Adipocyte (in vitro differentiated cells): ENCODE data around the gene EDAR.

Experiments
- DNase-seq: peaks from one replicate; pipeline ENCODE4 v3.0.0-alpha.2; 2015; ENCODE audit warnings: low read depth
- H3K27me3 ChIP-seq: replicated peaks from 2 replicates; pipeline ENCODE4 v1.7.0; 2013; ENCODE audit warnings: mild to moderate bottlenecking, low read length, moderate library complexity; ENCODE audit not compliant: control insufficient read depth, insufficient read depth
- H3K36me3 ChIP-seq: 2 replicates; pipeline ENCODE4 v1.7.0; 2013; ENCODE audit warnings: low read length, mild to moderate bottlenecking, moderate library complexity; ENCODE audit not compliant: control insufficient read depth, insufficient read depth, severe bottlenecking
- H3K4me1 ChIP-seq: 2 replicates; pipeline ENCODE4 v1.7.0; 2013; ENCODE audit warnings: mild to moderate bottlenecking, low read length, moderate library complexity; ENCODE audit not compliant: control insufficient read depth, insufficient read depth
- H3K4me3 ChIP-seq: 2 replicates; pipeline ENCODE4 v1.7.0; 2013; ENCODE audit warnings: mild to moderate bottlenecking, low read length, moderate library complexity
- H3K9ac ChIP-seq: 2 replicates; pipeline ENCODE4 v1.7.0; 2013; ENCODE audit warnings: mild to moderate bottlenecking, low read length, moderate library complexity
- H3K9me3 ChIP-seq: 2 replicates; pipeline ENCODE4 v1.7.0; 2013; ENCODE audit warnings: mild to moderate bottlenecking, low read length, moderate library complexity; ENCODE audit not compliant: control insufficient read depth

The EDAR gene

DNA sequence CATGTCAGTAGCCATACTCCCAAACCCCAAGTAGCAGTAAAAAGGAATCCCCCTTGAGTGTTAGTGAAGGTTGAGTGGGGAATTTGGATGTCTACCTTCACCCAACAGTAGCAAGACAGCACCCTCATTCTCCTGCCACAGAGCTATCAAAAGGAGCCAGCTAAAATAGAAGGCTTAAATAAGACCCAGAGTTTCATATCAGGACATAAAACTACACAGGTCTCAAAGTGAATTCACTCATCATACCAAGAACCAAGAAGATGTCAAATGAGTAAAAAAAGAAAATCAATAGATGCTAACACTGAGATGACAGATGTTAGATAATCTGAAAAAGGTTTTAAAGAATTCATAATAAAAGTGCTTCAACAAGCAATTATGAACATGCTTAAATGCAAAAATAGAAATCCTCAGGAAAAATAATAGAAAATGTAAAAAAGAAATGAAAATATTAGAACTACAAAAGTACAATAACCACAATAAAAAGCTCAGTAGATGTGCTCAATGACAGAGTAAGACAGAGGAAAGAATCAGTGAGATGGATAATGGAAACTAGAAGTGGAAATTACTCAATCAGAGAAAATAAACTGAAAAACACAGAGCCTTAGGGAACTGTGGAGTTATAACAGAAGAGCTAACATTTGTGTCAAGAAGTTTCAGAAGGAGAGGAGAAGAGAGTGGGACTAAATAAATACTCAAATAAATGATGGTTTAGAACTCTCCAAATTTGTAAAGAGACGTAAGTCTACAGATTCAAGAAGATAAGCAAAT lies 90.5 kb downstream of the EDAR start:
- no peak overlapping the region for H3K9ac ChIP-seq
- H3K36me3 ChIP-seq: no peaks in the 10 kb centered on the region
- H3K9me3 ChIP-seq: peaks cover 20% of the 10 kb centered on the region
- peaks cover under 1% of the 10 kb centered on the region for H3K27me3 ChIP-seq
- no peaks in the 10 kb centered on the region for H3K4me1 ChIP-seq
- DNase-seq: no peak
- no peak overlapping the region for H3K4me3 ChIP-seq

GRCh38 chr2:108896741-108897140 lies 92.3 kb downstream of the EDAR start:
- no peak overlapping the region for H3K4me3 ChIP-seq
- peaks cover 10% of the 10 kb centered on the region for H3K9me3 ChIP-seq
- no peaks in the 10 kb centered on the region for H3K4me1 ChIP-seq
- no peaks in the 10 kb centered on the region for H3K36me3 ChIP-seq
- H3K9ac ChIP-seq: no peak overlapping the region
- DNase-seq: no peak
- H3K27me3 ChIP-seq: no peaks in the 10 kb centered on the region

DNA sequence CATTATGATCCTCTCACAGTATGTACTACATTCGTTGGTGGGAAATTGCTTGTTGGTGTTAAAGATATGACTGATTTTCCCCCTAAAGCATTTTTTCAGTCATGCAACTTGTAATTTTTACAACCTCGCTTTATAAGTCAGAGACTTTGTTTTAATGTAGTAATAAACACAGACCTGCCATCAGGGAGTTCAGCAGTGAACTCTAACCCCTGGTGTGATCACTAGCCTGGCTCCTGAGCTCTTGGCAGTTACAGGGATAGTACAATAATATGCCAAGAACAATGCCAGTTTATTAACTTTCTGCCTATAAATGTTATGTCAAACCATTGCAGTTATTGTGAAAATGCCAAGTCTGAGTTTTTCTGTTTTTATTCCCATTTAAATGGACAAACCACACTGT lies 93.8 kb downstream of the EDAR start:
- no peaks in the 10 kb centered on the region for H3K27me3 ChIP-seq
- no peak for DNase-seq

GRCh38 chr2:108894766-108895165 lies 94.3 kb downstream of the EDAR start:
- Histone ChIP-seq H3K27me3 (no peaks in the 10 kb centered on the region), H3K9ac (no peak overlapping the region), H3K4me1 (no peaks in the 10 kb centered on the region), H3K9me3 (peaks cover 20% of the 10 kb centered on the region), H3K4me3 (no peak overlapping the region), H3K36me3 (no peaks in the 10 kb centered on the region)
- DNase-seq: no peak

More for the DNA sequence above, 93.8 kb downstream of the EDAR start:
- Histone ChIP-seq H3K9ac (no peak overlapping the region), H3K4me1 (no peaks in the 10 kb centered on the region), H3K9me3 (peaks cover 15% of the 10 kb centered on the region), H3K4me3 (no peak overlapping the region), H3K36me3 (no peaks in the 10 kb centered on the region)

DNA sequence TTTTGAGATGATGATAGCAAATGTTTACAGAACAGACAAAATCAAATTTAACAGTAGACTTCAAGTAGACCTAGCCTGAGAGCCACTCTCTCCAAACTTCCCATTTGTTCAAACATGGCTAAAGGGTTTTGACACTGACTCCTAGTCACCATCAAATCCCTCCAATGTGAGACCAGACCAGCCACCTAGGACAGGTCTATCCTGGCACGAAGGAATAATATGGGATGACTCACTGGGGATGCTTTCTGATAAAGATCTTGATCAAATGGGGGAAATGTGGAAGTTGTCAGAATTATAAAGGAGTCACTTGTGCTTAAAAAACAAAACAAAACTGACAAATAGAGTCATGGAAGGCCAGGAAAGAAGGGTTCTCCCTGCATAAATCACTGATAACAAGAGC lies 95.7 kb downstream of the EDAR start:
- Histone ChIP-seq H3K36me3 (no peaks in the 10 kb centered on the region), H3K4me3 (no peak overlapping the region), H3K9ac (no peak overlapping the region), H3K4me1 (no peaks in the 10 kb centered on the region), H3K27me3 (no peaks in the 10 kb centered on the region), H3K9me3 (peaks cover 31% of the 10 kb centered on the region)
- no peak for DNase-seq

- H3K4me3 ChIP-seq: no peak overlapping the region
Observed at GRCh38 chr2:108889907-108890306, 99.1 kb downstream of the EDAR start.

GRCh38 chr2:108884619-108885018 lies 104.4 kb downstream of the EDAR start:
- H3K9me3 ChIP-seq: peaks cover 41% of the 10 kb centered on the region

More at GRCh38 chr2:108889907-108890306, 99.1 kb downstream of the EDAR start:
- H3K9me3 ChIP-seq: peaks cover 37% of the 10 kb centered on the region
- H3K9ac ChIP-seq: no peak overlapping the region
- no peak for DNase-seq
- H3K4me1 ChIP-seq: no peaks in the 10 kb centered on the region
- H3K27me3 ChIP-seq: no peaks in the 10 kb centered on the region
- H3K36me3 ChIP-seq: no peaks in the 10 kb centered on the region

GRCh38 chr2:108878276-108878675 lies 110.7 kb downstream of the EDAR start:
- DNase-seq: no peak
- H3K36me3 ChIP-seq: no peaks in the 10 kb centered on the region
- no peak overlapping the region for H3K9ac ChIP-seq
- H3K4me1 ChIP-seq: no peaks in the 10 kb centered on the region
- no peak overlapping the region for H3K4me3 ChIP-seq
- H3K9me3 ChIP-seq: peaks cover 20% of the 10 kb centered on the region
- no peaks in the 10 kb centered on the region for H3K27me3 ChIP-seq

More at GRCh38 chr2:108884619-108885018, 104.4 kb downstream of the EDAR start:
- H3K27me3 ChIP-seq: no peaks in the 10 kb centered on the region
- H3K36me3 ChIP-seq: no peaks in the 10 kb centered on the region
- no peak for DNase-seq
- no peak overlapping the region for H3K9ac ChIP-seq
- no peak overlapping the region for H3K4me3 ChIP-seq
- H3K4me1 ChIP-seq: no peaks in the 10 kb centered on the region

DNA sequence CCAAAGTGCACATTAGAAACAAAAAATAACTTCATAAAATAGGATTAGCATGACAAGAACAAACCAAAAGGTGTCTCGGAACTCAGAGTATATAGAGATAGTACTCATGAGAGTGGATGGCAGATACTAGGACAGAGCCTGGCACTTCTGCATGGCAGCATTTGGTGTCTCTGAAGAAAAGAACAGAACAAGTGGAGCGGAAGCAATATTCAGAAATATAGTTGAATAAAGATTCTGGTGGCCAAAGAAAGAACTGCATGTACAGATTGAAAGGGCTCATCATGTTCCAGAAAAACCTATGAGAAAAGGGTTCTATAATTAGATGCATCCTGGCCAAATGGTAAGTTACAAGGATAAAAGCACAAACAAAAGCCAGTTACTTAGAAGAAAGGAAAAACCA lies 111.5 kb downstream of the EDAR start:
- H3K27me3 ChIP-seq: no peaks in the 10 kb centered on the region
- peaks cover 16% of the 10 kb centered on the region for H3K9me3 ChIP-seq
- no peak overlapping the region for H3K4me3 ChIP-seq
- H3K9ac ChIP-seq: no peak overlapping the region
- no peaks in the 10 kb centered on the region for H3K36me3 ChIP-seq
- no peak for DNase-seq
- no peaks in the 10 kb centered on the region for H3K4me1 ChIP-seq

DNA sequence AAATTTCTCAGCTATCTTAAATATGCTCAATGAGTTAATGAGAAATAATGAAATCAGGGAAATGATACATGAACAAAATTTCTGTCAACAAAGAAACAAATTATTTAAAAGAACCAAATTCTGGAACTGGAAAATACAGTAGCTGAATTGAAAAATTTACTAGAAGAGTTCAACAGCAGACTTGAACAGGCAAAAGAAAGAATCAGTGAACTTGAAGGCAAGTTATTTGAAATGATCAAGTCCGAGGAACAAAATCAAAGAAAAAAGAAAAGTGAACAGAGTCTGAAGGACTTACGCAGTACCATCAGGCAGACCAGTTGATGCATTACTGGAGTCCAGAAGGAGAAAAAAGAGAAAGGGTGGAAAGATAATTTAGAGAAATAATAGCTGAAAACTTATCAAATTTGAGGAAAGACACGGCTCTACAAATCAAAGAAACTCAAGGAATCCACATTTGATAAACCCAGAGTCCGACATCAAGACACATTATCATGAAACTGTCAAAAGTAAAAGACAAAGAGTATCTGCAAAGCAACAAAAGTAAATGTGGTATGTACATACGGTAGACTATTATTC lies 118.9 kb downstream of the EDAR start:
- DNase-seq: no peak
- Histone ChIP-seq H3K4me1 (no peaks in the 10 kb centered on the region), H3K36me3 (peaks cover 3% of the 10 kb centered on the region), H3K9me3 (peaks cover 17% of the 10 kb centered on the region), H3K9ac (no peak overlapping the region), H3K4me3 (no peak overlapping the region), H3K27me3 (no peaks in the 10 kb centered on the region)

DNA sequence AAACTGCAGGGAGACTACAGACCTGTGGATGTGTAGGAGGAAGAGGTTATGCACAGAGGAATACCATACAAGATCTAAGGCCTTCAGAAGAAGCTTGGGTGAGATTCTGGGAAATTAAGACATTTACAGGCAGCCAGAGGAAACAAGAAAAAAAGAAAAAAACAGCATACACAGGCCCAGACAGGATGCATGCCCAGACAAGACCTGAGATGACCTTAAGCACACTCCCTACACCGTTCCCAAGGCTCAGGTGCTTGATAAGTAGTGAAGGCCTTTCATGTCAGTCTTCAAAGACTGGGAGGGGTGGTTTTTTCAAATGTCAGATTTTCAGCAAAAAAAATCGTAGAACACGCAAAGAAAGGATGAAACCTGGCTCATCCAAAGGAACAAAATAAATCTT lies 119.5 kb downstream of the EDAR start:
- peaks cover 3% of the 10 kb centered on the region for H3K36me3 ChIP-seq
- no peak overlapping the region for H3K9ac ChIP-seq
- H3K4me1 ChIP-seq: no peaks in the 10 kb centered on the region
- no peak for DNase-seq
- no peak overlapping the region for H3K4me3 ChIP-seq
- no peaks in the 10 kb centered on the region for H3K27me3 ChIP-seq
- H3K9me3 ChIP-seq: peaks cover 17% of the 10 kb centered on the region
